Stimulated activated memory B cell treated with anti-CD40 and anti-IgM and Interleukin-4, amounts not matched to agents 10 μg/mL and 1 μg/mL and 100 μg/mL, for 72 hours (primary cell): ENCODE data around the gene TRPC4AP.
"Not testable (repeated sequence)": the region's sequence is repeated elsewhere in the genome, so short reads cannot be mapped to it uniquely, and the experiment has no call there.

Experiments used
- ATAC-seq: fragments of 150-1000 bp; cut with Tn5 transposase; 2 replicates; pipeline ENCODE4 v1.10.0; 2021
- H3K27ac Mint-ChIP-seq: one replicate; pipeline ENCODE4 v1.8.0; 2022; ENCODE audit warnings: mild to moderate bottlenecking, mixed read lengths
- H3K27me3 Mint-ChIP-seq: one replicate; pipeline ENCODE4 v1.8.0; 2022; ENCODE audit warnings: mixed read lengths
- H3K36me3 Mint-ChIP-seq: one replicate; pipeline ENCODE4 v1.8.0; 2022; ENCODE audit warnings: mixed read lengths
- H3K4me1 Mint-ChIP-seq: one replicate; pipeline ENCODE4 v1.8.0; 2022; ENCODE audit warnings: mixed read lengths
- H3K4me3 Mint-ChIP-seq: one replicate; pipeline ENCODE4 v1.8.0; 2022; ENCODE audit warnings: mild to moderate bottlenecking, moderate library complexity, mixed read lengths
- H3K9me3 Mint-ChIP-seq: one replicate; pipeline ENCODE4 v1.8.0; 2022; ENCODE audit warnings: mixed read lengths

TRPC4AP gene

GRCh38 chr20:35080348-35080642, 12.3 kb downstream of the TRPC4AP start:
- H3K4me3 Mint-ChIP-seq, ATAC-seq: not testable (repeated sequence)

GRCh38 chr20:35079472-35080347, 12.9 kb downstream of the TRPC4AP start:
- no peak overlapping the region for H3K4me3 Mint-ChIP-seq
- peaks cover 37% of the 10 kb centered on the region for H3K36me3 Mint-ChIP-seq
- no peaks in the 10 kb centered on the region for H3K27me3 Mint-ChIP-seq
- ATAC-seq, result no peak
- no peak overlapping the region for H3K27ac Mint-ChIP-seq
- peaks cover 40% of the 10 kb centered on the region for H3K4me1 Mint-ChIP-seq
- no peaks in the 10 kb centered on the region for H3K9me3 Mint-ChIP-seq

More at GRCh38 chr20:35080348-35080642, 12.3 kb downstream of the TRPC4AP start:
- not testable (repeated sequence) for H3K27ac Mint-ChIP-seq, H3K27me3 Mint-ChIP-seq, H3K9me3 Mint-ChIP-seq
- H3K36me3 Mint-ChIP-seq, result peaks cover 32% of the 10 kb centered on the region
- H3K4me1 Mint-ChIP-seq, result peaks cover 40% of the 10 kb centered on the region

GRCh38 chr20:35077872-35078271, 14.7 kb downstream of the TRPC4AP start:
- H3K36me3 Mint-ChIP-seq, result peaks cover 54% of the 10 kb centered on the region

GRCh38 chr20:35077341-35077740, 15.3 kb downstream of the TRPC4AP start:
- Mint-ChIP-seq H3K27ac (no peak overlapping the region), H3K27me3 (no peaks in the 10 kb centered on the region), H3K4me3 (no peak overlapping the region), H3K4me1 (peaks cover 33% of the 10 kb centered on the region), H3K36me3 (peaks cover 59% of the 10 kb centered on the region), H3K9me3 (peaks cover 8% of the 10 kb centered on the region)
- ATAC-seq, result no peak

More at GRCh38 chr20:35077872-35078271, 14.7 kb downstream of the TRPC4AP start:
- Mint-ChIP-seq H3K27ac (no peak overlapping the region), H3K9me3 (peaks cover 6% of the 10 kb centered on the region), H3K27me3 (no peaks in the 10 kb centered on the region), H3K4me3 (no peak overlapping the region), H3K4me1 (peaks cover 36% of the 10 kb centered on the region)
- no peak for ATAC-seq

GRCh38 chr20:35071436-35072153, 21.0 kb downstream of the TRPC4AP start:
- H3K27ac Mint-ChIP-seq, ATAC-seq, H3K9me3 Mint-ChIP-seq, H3K27me3 Mint-ChIP-seq, H3K4me3 Mint-ChIP-seq: not testable (repeated sequence)
- Mint-ChIP-seq H3K4me1 (peaks cover 42% of the 10 kb centered on the region), H3K36me3 (peaks cover 63% of the 10 kb centered on the region)

- ATAC-seq, result no peak
- Mint-ChIP-seq H3K36me3 (peaks cover 37% of the 10 kb centered on the region), H3K27me3 (no peaks in the 10 kb centered on the region), H3K9me3 (no peaks in the 10 kb centered on the region), H3K4me1 (peaks cover 71% of the 10 kb centered on the region), H3K27ac (no peak overlapping the region), H3K4me3 (no peak overlapping the region)
These were observed 26.4 kb downstream of the TRPC4AP start for GRCh38 chr20:35066194-35066593.

GRCh38 chr20:35065181-35065580, 27.4 kb downstream of the TRPC4AP start:
- Mint-ChIP-seq H3K4me3 (no peak overlapping the region), H3K27ac (peak overlapping the region; percentile 6), H3K4me1 (peaks cover 63% of the 10 kb centered on the region), H3K27me3 (no peaks in the 10 kb centered on the region), H3K36me3 (peaks cover 45% of the 10 kb centered on the region), H3K9me3 (no peaks in the 10 kb centered on the region)
- no peak for ATAC-seq

- no peak overlapping the region for H3K27ac Mint-ChIP-seq
- peaks cover 52% of the 10 kb centered on the region for H3K36me3 Mint-ChIP-seq
- H3K4me3 Mint-ChIP-seq, result no peak overlapping the region
- H3K4me1 Mint-ChIP-seq, result peaks cover 63% of the 10 kb centered on the region
- ATAC-seq, result no peak
- peaks cover 3% of the 10 kb centered on the region for H3K9me3 Mint-ChIP-seq
- no peaks in the 10 kb centered on the region for H3K27me3 Mint-ChIP-seq
These were observed 29.4 kb downstream of the TRPC4AP start for GRCh38 chr20:35063168-35063567.

- Mint-ChIP-seq H3K36me3 (peaks cover 50% of the 10 kb centered on the region), H3K9me3 (peaks cover 3% of the 10 kb centered on the region), H3K4me1 (peaks cover 61% of the 10 kb centered on the region), H3K4me3 (no peak overlapping the region), H3K27ac (no peak overlapping the region), H3K27me3 (no peaks in the 10 kb centered on the region)
- no peak for ATAC-seq
These were observed 30.1 kb downstream of the TRPC4AP start for GRCh38 chr20:35062478-35062877.

GRCh38 chr20:35060168-35060567, 32.4 kb downstream of the TRPC4AP start:
- no peak for ATAC-seq
- Mint-ChIP-seq H3K4me1 (peaks cover 60% of the 10 kb centered on the region), H3K4me3 (no peak overlapping the region), H3K27ac (no peak overlapping the region), H3K36me3 (peaks cover 56% of the 10 kb centered on the region), H3K9me3 (peaks cover 3% of the 10 kb centered on the region), H3K27me3 (no peaks in the 10 kb centered on the region)

GRCh38 chr20:35059612-35060011, 33.0 kb downstream of the TRPC4AP start:
- Mint-ChIP-seq H3K4me3 (no peak overlapping the region), H3K4me1 (peaks cover 60% of the 10 kb centered on the region), H3K27ac (no peak overlapping the region), H3K36me3 (peaks cover 62% of the 10 kb centered on the region), H3K27me3 (no peaks in the 10 kb centered on the region), H3K9me3 (peaks cover 3% of the 10 kb centered on the region)
- no peak for ATAC-seq

GRCh38 chr20:35059110-35059509, 33.5 kb downstream of the TRPC4AP start:
- H3K4me3 Mint-ChIP-seq, result no peak overlapping the region
- peaks cover 63% of the 10 kb centered on the region for H3K36me3 Mint-ChIP-seq
- no peak for ATAC-seq
- peaks cover 60% of the 10 kb centered on the region for H3K4me1 Mint-ChIP-seq
- H3K9me3 Mint-ChIP-seq, result peaks cover 3% of the 10 kb centered on the region
- no peak overlapping the region for H3K27ac Mint-ChIP-seq
- H3K27me3 Mint-ChIP-seq, result no peaks in the 10 kb centered on the region

GRCh38 chr20:35055445-35056276, 36.9 kb downstream of the TRPC4AP start:
- Mint-ChIP-seq H3K4me3 (peak overlapping the region; percentile 54), H3K27me3 (no peaks in the 10 kb centered on the region), H3K27ac (peak overlapping the region; percentile 75), H3K9me3 (peaks cover 3% of the 10 kb centered on the region), H3K4me1 (peaks cover 42% of the 10 kb centered on the region), H3K36me3 (peaks cover 47% of the 10 kb centered on the region)
- peak; percentile 61 for ATAC-seq

GRCh38 chr20:35054814-35055213, 37.8 kb downstream of the TRPC4AP start:
- no peaks in the 10 kb centered on the region for H3K27me3 Mint-ChIP-seq
- H3K27ac Mint-ChIP-seq, result peak overlapping the region; percentile 75
- no peak for ATAC-seq
- peaks cover 38% of the 10 kb centered on the region for H3K4me1 Mint-ChIP-seq
- H3K4me3 Mint-ChIP-seq, result no peak overlapping the region
- H3K9me3 Mint-ChIP-seq, result peaks cover 3% of the 10 kb centered on the region
- peaks cover 39% of the 10 kb centered on the region for H3K36me3 Mint-ChIP-seq

- Mint-ChIP-seq H3K36me3 (peaks cover 38% of the 10 kb centered on the region), H3K4me1 (peaks cover 19% of the 10 kb centered on the region)
- not testable (repeated sequence) for H3K4me3 Mint-ChIP-seq, H3K9me3 Mint-ChIP-seq, ATAC-seq, H3K27ac Mint-ChIP-seq, H3K27me3 Mint-ChIP-seq
These were observed 40.0 kb downstream of the TRPC4AP start for GRCh38 chr20:35052616-35053015.
